ENCODE measurements around the gene PTCRA.
"Not testable (repeated sequence)": the region's sequence is repeated elsewhere in the genome, so short reads cannot be mapped to it uniquely, and the experiment has no call there.

PTCRA gene

DNA sequence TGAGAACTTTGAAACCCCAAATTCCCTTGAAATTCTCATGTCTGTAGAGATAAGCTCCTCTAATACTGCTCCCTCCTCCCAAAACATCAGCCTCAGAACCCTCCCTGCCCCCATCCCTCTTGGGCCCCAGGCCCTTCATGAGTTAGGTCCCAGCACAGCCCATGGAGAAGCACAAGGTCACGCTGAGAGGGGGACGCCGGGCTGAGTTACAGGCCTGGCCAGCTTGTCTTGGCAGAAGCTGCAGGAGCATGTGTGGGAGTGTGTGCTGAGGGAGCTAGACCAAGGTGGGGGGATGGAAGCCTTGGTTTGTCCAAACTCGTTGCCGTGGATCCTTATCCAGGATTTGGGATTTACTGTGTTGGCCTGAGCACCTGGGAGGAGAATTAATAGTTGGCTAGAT, 8.5 kb upstream of the PTCRA start:
- no peak for DNase-seq

DNA sequence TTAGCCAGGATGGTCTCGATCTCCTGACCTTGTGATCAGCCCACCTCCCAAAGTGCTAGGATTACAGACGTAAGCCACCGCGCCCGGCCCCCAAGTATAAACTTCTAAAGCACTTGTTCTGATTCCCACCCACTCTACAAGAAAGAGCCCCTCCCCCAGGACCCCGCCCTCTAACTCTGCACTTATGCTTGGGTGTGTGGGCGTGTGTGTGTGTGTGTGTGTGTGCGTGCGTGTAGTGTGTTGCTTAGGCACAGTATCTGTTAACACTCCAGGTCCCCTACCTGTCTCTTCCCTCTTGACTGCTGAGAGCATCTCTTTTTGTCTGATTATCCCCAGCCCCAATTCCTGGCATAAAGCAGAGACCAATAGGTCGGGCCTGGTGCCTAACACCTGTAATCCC, 6.0 kb upstream of the PTCRA start:
- no peak for DNase-seq

DNA sequence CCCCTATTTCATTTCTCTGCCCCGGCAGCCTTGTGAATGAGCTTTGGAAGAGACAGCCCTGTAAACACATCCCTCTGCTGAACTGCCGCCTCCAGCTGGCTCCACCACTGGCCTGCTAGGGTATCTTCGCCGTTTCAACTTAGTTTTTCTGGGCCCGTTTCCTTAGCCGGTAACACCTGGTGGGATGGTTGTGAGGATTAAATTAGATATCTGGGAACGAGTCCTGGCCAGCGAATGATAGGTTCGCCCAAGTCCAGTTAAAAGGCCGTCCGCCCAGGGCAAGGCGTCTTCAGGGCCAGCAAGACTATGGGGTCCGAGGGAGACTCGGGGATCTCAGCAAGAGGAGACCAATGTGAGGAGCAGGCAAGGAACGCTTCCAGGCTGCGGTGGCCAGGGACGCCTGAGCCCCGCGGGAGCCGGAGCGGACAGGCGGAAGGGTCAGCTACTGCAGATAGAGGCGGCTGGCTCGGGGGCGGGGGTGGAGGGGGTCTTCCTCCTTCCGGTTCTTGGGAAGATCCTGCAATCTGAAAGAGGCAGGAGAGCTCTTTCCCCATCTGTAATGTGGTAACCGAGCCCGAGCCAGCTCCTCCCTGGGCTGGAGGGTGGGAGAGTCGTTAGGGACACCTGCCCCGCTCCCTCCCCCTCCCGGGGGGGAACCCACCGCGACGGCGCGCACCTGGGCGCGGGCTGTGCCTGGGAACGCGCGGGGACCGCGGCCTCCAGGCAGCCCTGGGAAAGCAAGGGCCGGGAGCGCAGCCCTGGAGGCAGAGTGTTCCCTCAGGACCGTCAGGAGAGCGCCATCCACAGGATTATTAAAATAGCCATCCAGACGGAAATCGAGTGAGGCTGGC, 4.5 kb upstream of the PTCRA start:
- DNase-seq = no peak

DNA sequence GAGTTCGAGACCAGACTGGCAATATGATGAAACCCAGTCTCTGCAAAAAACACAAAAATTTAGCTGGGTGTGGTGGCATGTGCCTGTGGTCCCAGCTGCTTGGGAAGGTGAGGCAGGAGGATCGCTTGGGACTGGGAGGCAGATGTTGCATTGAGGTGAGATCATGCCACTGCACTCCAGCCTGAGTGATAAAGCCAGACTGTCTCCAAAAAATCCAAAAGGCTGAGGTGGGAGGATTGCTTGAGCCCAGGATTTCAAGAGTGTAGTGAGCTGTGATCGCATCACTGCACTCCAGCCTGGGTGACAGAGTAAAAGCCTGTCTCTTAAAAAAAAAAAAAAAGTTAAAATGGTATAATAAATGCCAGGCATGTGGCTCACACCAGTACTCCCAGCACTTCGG, 1.3 kb upstream of the PTCRA start:
- DNase-seq = no peak

DNA sequence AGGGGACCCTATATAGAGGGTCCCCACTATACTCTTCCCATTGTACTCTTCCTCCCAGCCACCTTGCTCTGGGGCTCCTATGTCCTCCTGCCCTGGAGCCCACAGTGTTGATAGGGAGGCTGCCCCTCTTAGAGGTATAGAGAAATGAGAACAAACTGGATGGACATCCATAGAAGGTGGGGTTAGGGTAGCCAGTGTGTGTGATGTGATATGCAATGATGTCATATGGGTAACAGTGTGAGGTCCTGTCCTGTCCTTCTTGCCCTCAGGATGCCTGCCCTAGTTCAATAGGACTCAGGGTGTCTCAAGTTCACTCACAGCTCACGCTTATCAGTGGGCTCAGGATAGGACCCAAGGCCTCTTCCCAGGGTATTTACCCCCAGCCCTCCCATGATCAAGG, 435 bp downstream of the PTCRA start:
- DNase-seq = no peak

DNA sequence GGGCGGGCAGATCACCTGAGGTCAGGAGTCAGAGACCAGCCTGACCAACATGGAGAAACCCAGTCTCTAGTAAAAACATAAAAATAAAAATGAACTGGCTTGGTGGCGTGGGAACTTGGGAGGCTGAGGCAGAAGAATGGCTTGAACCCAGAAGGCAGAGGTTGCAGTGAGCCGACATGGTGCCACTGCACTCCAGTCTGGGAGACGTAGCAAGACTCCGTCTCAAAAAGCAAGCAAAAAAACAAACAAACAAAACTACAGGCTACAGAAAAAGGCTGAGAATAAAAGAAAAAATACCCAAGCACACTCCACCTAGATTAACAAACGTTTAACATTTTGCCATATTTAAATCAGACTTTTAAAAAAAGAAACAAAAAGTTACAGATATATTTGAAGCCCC, 5.9 kb downstream of the PTCRA start:
- no peak for DNase-seq

DNA sequence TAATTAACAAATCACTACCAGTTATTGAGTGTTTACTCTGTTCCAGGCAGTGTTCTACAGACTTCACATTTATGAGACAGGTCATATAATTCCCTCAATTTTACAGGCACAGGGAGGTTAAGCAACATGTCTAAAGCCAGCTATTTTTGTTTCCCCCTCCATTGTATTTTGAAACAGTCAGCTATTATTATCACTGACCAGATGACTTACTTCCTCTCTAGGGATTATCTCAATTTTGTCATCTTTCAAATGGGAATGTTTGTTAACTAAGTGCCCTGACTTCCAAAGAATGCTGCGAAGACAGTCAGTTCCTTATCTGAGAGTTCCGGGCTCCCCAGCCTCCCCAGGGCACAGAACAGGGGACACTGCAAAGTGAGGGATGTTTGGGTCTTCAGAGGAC, 7.8 kb downstream of the PTCRA start:
- no peak for DNase-seq

DNA sequence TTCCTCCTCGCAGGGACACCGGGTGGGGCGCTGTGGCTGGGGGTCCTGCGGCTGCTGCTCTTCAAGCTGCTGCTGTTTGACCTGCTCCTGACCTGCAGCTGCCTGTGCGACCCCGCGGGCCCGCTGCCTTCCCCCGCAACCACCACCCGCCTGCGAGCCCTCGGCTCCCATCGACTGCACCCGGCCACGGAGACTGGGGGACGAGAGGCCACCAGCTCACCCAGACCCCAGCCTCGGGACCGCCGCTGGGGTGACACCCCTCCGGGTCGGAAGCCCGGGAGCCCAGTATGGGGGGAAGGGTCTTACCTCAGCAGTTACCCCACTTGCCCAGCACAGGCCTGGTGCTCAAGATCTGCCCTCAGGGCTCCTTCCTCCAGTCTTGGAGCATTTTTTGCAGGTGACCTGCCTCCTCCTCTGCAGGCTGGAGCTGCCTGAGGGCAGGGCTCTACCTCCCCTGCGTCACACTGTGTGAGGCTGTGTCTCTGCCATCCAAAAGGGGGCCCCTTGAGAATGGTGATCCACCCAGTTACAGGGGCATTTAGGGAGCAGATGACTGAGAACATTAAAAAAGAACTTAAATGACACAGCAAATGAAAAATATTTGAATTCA, 9.5 kb downstream of the PTCRA start:
- DNase-seq = no peak

DNA sequence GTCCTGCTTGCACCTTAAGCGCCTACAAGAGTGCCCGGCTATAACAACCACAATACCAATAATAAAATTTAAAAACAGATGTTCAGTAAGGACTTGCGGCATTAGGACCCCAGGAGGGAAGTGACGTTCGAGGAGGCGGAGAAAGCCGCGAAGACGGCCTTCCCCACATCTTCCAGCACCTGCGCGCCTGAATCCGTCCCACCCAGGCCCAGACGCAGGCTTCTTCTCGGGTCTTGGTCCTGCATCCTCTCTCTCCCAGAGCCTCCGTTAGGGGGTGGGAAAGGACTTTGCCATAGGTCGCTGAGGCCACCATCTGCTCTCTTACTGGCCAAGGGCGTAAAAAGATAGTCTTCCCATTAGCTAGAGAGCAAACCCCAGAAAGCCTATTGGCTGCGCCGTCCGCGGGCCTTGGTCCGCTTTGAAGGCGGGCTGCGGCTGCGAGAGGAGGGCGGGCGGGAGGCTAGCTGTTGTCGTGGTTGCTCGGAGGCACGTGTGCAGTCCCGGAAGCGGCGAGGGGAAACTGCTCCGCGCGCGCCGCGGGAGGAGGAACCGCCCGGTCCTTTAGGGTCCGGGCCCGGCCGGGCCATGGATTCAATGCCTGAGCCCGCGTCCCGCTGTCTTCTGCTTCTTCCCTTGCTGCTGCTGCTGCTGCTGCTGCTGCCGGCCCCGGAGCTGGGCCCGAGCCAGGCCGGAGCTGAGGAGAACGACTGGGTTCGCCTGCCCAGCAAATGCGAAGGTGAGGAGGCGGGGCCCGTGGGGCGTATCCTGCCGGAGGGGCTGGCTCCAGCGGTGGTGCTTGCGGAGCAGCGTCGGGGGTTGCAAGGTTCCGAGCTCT, 13.3 kb downstream of the PTCRA start, which contains the start of gene CNPY3:
CNPY3 (plus strand) TSS at position 495 of the 835 bp plus-strand sequence; CDS start at position 586, 91 bp downstream.
- peak; percentile 88 to 89 for DNase-seq

DNA sequence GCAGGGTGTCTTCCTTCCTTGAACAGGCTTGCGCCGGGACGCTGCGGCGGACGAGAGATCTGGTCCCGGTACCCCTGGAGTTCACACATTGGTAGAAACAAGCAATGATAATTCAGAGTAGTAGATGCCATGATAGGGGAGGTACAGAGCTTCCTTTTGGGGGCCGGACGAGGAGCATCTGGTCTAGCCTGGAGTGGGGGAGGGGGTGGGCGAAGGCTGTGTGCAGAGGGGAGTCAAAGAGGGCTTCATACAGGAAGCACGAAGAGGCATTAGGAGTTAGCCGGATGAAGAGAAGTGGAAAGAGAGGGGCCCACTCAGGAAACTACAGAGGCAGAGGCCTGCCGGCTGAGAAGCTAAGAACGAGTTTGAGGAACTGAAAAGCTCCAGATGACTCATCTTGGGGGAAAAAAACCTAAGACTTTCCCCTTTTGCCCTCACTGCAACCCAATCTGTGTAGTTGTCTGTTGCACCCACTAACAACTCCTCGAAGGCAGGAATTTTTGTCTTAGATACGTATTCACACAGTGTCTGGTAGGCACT, 14.0 kb downstream of the PTCRA start:
- DNase-seq = peak; percentile 37 to 48

DNA sequence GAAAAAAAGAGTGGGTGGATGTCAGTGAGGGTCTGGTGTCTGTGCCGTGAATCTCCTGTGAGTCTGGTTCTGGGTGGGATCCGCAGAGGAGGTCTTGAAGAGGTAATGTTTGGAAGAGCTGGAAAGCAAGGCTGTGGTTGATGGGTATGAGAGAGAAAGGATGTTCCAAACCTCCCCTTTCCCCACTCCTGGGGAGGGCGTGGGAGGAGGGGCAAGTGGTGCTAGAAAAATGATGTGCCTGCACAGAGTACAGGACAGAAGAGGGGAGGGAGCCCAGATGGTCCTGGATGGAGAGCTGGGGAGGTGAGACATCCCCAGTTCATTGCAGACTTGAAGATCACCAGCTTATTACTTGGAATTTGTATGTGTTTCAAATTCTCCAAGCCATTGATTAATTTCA, 16.6 kb downstream of the PTCRA start:
- no peak for DNase-seq

DNA sequence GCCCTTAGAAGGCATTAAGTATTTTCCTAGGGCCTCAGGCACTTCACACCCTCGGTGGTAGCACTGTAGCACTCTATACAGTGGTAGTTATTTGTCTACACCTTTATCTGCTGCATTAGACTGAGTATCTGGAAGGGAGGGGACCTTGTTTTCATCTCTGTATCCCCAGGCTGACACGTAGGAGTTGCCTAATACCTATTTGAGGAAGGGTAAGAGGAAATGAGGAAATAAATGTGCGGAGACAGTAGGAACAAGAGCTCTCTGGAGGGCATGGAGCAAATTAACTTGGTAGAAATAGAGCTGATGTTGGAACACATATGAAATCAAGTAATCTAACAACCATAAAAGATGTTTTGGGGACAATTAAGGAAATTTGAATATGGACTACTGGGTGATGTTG, 17.4 kb downstream of the PTCRA start:
- no peak for DNase-seq

DNA sequence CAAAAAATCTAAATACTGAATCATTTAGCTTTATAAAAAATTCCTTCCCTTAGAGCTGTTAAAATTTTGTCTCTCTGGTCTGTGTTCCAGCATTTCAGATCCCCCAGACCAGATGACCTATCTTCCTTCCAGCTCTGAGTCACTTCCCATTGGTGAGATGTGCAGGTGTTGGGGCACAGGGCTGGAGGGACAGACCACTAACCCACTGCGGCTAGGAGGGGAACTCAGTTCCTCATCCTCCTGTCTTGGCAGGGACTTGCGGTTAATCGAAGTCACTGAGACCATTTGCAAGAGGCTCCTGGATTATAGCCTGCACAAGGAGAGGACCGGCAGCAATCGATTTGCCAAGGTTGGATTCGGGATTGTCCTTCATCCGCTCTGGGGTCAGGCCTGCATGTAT, 19.5 kb downstream of the PTCRA start:
- DNase-seq = no peak

DNA sequence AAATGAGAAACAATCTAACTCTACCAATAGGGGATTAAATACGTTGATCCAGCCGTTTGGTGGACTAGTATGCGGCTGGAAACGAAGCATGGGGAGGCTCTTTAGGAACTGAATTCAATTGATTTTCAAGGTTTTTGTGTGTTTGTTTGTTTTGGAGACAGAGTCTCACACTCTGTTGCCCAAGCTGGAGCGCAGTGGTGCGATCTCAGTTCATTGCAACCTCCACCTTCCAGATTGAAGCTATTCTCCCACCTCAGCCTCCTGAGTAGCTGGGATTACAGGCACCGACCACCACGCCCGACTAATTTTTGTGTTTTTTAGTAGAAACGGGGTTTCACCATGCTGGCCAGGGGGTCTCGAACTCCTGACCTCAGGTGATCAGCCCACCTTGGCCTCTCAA, 20.5 kb downstream of the PTCRA start:
- DNase-seq = no peak

DNA sequence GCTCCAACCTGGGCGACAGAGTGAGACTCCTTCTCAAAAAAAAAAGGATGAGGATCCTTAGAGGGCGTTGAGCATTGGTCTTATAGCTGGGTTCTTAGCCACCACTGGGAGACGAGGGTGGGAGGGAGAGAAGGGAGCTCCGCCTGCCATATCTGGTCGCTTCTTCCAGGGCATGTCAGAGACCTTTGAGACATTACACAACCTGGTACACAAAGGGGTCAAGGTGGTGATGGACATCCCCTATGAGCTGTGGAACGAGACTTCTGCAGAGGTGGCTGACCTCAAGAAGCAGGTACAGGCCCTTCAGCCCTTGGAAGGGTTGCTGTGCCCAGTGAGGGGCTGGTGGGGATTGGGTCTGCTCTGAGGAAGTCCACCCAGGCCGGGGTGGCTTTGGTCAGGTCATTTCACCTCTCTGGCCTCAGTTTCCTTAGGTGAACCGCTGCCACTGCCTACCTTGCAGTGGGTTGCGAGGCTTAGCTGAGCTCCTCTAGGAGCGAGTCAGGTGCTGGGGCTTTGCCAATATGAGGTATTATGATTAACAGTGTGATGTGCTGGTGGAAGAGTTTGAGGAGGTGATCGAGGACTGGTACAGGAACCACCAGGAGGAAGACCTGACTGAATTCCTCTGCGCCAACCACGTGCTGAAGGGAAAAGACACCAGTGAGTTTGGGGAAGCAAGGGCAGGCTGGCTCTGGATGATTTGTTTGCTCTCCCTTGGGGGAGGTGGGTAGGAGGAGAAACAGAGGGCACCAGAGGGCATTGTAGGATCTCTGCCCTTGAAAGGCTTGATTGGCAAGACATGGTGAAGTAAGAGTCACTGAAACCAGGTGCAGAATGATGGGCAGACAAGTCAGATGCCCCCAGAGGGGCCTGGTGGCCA, 21.9 kb downstream of the PTCRA start:
- DNase-seq = no peak

DNA sequence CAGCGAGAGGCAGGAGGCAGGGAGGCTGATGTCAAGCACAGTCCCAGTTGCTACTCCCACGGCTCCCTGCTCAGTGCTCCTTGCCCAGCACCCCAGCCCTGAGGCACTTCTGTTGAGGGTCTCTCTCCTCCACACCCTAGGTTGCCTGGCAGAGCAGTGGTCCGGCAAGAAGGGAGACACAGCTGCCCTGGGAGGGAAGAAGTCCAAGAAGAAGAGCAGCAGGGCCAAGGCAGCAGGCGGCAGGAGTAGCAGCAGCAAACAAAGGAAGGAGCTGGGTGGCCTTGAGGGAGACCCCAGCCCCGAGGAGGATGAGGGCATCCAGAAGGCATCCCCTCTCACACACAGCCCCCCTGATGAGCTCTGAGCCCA, 22.6 kb downstream of the PTCRA start:
- DNase-seq = no peak

DNA sequence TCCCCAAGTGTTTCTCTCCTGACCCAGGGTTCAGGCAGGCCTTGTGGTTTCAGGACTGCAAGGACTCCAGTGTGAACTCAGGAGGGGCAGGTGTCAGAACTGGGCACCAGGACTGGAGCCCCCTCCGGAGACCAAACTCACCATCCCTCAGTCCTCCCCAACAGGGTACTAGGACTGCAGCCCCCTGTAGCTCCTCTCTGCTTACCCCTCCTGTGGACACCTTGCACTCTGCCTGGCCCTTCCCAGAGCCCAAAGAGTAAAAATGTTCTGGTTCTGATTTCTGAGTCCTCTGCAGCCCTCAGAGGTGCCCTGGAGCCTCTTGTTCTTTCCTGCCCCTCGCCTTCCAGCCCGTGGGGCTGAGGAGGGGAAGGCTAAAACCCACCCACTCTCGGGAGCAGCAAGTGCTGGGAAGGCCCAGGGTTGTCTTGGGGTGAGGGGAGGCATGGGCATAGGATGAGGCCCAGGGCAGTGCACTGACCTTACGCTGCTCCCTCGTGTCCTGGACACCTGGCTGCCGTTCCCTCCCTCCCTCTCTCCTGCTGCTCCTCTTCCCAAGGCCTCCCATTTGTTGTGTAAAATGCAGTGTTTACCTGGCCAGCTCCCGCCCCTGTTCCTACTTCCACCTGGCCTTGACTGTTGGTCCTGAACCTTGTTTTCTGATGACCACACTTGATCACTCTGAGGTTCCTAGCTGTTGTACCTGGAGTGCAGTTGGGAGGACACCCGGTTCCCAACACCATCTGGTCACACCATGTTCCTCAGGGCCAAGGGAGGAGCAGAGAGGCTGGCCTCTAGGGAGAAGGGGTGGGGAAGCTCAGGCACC, 23.3 kb downstream of the PTCRA start:
- no peak for DNase-seq

DNA sequence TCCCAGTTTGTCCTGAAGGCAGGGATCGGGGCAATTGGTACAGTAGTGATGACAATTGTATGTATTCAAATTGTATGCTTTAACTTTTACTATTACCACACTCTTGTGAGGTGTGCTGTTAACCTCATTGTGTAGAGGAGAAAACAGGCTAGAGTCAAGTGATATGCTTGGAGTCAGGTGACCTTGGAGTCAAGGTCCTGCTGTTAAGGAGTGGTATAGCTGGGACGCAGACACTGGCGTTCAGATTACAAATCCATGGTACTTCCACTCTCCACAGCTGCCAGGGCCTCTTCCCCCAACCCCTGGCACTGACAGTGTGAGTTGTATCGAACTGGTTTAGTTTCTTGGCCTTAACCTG, 23.9 kb downstream of the PTCRA start:
- no peak for DNase-seq

DNA sequence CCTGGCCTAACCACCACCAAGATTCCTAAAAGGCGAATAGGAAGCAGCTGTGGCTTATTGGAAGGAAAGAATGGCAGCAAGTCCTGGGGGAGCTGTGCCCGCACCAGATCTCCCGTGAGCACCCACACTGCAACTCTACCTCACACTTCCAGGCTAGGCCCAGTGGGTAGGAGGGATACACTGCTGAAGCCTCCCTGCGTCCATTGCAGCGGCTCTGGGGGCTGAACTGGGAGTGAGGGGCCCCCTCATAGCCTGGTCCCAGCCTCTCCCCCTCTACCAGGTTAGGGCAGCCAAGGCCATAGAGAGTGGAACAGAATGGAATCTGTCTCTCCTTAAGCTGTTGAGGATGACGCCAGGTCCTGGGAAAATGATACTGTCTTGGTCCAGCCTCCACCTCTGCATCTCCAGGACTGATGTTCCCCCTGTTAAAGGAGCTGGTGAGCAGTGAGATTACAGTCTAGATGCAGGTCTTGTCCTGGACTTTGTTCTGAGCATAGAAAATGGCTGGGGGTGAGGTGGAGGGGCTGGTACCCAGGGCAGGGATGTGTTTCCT, 24.7 kb downstream of the PTCRA start:
- DNase-seq = no peak

DNA sequence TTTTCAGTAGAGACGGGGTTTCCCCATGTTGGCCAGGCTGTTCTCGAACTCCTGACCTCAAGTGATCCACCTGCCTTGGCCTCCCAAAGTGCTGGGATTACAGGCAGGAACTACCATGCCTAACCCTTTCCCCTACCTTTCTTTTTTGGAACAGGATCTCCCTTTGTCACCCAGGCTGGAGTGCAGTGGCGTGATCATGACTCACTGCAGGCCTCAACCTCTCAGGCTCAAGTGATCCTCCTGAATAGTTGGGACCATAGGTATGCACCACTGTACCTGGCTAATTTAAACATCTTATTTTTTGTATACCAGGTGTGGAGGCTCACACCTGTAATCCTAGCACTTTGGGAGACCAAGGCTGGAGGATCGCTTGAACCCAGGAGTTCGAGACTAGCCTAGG, 25.5 kb downstream of the PTCRA start:
- DNase-seq = not testable (repeated sequence)

DNA sequence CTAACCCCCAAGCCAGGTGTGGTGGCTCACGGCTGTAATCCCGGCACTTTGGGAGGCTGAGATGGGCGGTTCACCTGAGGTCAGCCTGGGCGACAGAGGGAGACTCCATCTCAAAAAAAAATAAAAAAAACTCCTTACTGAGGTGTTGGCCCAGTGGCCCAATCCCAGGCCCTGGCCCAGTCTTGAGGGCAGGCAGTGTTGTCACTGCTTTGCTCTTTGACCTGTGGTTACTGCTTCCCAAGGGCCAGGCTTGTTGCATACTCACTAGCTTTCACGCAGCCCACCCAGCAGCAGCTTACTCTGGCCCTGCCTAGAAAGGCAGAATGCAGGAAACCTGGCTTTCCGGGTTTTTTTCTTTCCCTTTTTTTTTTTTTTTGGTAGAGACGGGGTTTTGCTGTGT, 26.6 kb downstream of the PTCRA start:
- DNase-seq = no peak
